HG03135 (cell line): ENCODE data around the gene PALB2.

Source experiments
- ATAC-seq: cut with Tn5 transposase; IDR thresholded peaks from one replicate; pipeline ENCODE4 v1.9.1; 2021; ENCODE audit warnings: mild to moderate bottlenecking, moderate library complexity; ENCODE audit not compliant: unreplicated experiment

PALB2 gene

DNA sequence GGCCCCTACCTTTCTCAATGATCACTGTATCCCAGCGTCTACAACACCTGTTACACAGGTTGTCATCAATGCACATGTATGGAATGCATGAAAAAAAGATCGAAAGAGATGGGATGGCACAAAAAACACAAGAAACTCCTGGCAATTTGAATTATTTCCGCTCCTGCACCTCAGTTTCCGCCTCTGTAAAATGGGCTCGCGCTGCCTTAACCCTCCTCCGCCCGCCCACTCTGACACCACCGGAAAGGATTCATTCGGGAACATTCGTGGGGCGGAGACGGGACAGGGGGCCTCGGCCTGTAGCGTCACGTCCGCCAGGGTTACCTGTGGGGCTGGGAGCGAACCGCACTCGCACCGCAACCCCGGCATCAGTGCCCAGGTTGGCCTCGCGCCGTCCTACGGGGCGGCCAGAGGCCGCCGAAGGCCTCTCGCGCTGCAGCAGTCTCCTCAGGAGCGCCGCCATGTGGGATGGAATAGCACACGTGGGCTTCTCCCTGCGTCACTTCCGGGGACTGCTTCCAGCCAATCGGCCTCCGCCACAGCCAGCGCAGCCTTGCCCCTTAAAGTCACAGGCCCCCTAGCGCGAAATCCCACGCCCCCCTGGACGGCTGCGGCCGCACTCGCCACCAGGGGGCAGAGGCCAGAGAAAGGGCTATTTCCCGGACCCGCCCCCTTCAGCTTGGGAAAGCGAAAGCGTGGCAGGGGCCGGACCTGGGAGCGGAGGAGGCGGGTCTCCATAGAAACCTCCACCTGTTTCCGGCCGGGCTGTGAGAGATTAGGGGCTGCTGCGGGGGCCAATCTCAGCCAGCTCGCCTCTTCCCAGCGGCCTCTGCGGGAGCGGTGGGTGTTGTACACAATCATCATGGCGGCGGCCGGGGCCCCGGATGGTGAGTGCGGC, 84.0 kb downstream of the PALB2 start, which contains the start of the genes EARS2 and UBFD1:
EARS2 (minus strand) TSS at position 470 of the 898 bp plus-strand sequence; CDS start at position 463, 7 bp downstream.
UBFD1 (plus strand) TSS at position 847 of the 898 bp plus-strand sequence; CDS start at position 863, 16 bp downstream.
- ATAC-seq: peak; percentile 89

DNA sequence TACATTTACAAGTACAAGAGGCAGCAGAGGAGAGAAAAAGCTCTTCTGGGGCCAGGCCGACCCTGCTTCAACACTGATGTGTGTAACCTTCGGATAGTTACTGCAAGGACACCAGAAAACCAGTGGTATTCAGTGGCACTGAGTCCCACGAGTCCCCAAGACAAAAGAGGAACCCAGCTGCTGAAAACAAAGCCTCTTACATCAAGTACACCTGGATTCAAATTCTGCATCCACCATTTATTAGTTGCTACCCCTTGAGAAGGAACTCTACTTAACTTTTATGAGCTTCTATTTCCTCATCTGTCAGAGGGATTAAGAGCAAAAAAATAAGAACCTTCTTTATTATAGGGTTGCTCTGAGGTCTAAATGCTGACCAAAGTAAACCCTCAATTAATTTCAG, 86.6 kb downstream of the PALB2 start:
- no peak for ATAC-seq
